Keratinocyte (primary cell): ENCODE results near the gene GSS. TPM values are rescaled to one million over a fixed set of nuclear protein-coding genes. Genes with fewer than 3 reads are reported as not detected.

Source experiments
- DNase-seq: peaks from one replicate; pipeline ENCODE4 v3.0.0-alpha.2; 2011; ENCODE audit warnings: low read depth, missing footprints, low spot score
- FAIRE-seq: peaks from 2 replicates; lab custom pipeline; 2011; peaks lifted over from hg19 to GRCh38; lab: Jason Lieb, UNC
- H2AFZ ChIP-seq: 2 replicates; pipeline ENCODE4 v1.6.0; 2012; ENCODE audit warnings: low read length, control low read depth, inconsistent platforms; ENCODE audit not compliant: control insufficient read depth
- H3K27ac ChIP-seq: 2 replicates; pipeline ENCODE4 v1.5.1; 2011; ENCODE audit warnings: low read length; ENCODE audit not compliant: control insufficient read depth, insufficient read depth
- H3K27me3 ChIP-seq: 3 replicates; pipeline ENCODE4 v1.6.0; 2011; ENCODE audit warnings: low read length; ENCODE audit not compliant: control insufficient read depth, insufficient read depth; ENCODE audit errors: extremely low read depth
- H3K36me3 ChIP-seq, 2 experiments: 2 replicates in 1 of 2; 3 replicates in 1 of 2; pipeline ENCODE4 v1.5.1; 2011; ENCODE audit warnings: low read length in 2 of 2, mild to moderate bottlenecking in 1 of 2; ENCODE audit not compliant: control insufficient read depth in 2 of 2, insufficient read depth in 2 of 2; ENCODE audit errors: extremely low read depth in 1 of 2
- H3K4me1 ChIP-seq: 3 replicates; pipeline ENCODE4 v1.5.1; 2011; ENCODE audit warnings: low read length; ENCODE audit not compliant: control insufficient read depth, insufficient read depth; ENCODE audit errors: extremely low read depth
- H3K4me2 ChIP-seq: 3 replicates; pipeline ENCODE4 v1.6.0; 2011; ENCODE audit warnings: low read depth, low read length; ENCODE audit not compliant: control insufficient read depth, insufficient read depth; ENCODE audit errors: extremely low read depth
- H3K4me3 ChIP-seq, 3 experiments: fragments of 200-600 bp in 1 of 3; sonication (generic) in 1 of 3; 2 replicates in 2 of 3; 3 replicates in 1 of 3; pipeline ENCODE4 v1.5.1; 2011 to 2016; ENCODE audit warnings: low read length in 3 of 3, mild to moderate bottlenecking in 3 of 3, control low read depth in 2 of 3, inconsistent platforms in 1 of 3, low read depth in 1 of 3, mixed read lengths in 1 of 3, mixed run types in 1 of 3, moderate library complexity in 1 of 3; ENCODE audit not compliant: control insufficient read depth in 2 of 3, insufficient read depth in 2 of 3; ENCODE audit errors: extremely low read depth in 1 of 3
- H3K79me2 ChIP-seq: 2 replicates; pipeline ENCODE4 v1.6.0; 2012; ENCODE audit warnings: low read length; ENCODE audit not compliant: control insufficient read depth, insufficient read depth
- H3K9ac ChIP-seq: 3 replicates; pipeline ENCODE4 v1.6.0; 2011; ENCODE audit warnings: low read length; ENCODE audit not compliant: control insufficient read depth, insufficient read depth; ENCODE audit errors: extremely low read depth
- H3K9me1 ChIP-seq: 3 replicates; pipeline ENCODE4 v1.6.0; 2011; ENCODE audit warnings: low read length; ENCODE audit not compliant: control insufficient read depth, insufficient read depth; ENCODE audit errors: extremely low read depth
- H3K9me3 ChIP-seq: 2 replicates; pipeline ENCODE4 v1.5.1; 2012; ENCODE audit warnings: low read depth, low read length; ENCODE audit not compliant: control insufficient read depth
- H4K20me1 ChIP-seq: 3 replicates; pipeline ENCODE4 v1.6.0; 2011; ENCODE audit warnings: low read length; ENCODE audit not compliant: control insufficient read depth, insufficient read depth; ENCODE audit errors: extremely low read depth
- CTCF ChIP-seq, 3 experiments: IDR thresholded peaks in 1 of 3; conservative IDR thresholded peaks in 1 of 3; optimal IDR thresholded peaks in 1 of 3; 2 replicates in 2 of 3; 3 replicates in 1 of 3; pipeline versions ENCODE3 to v1.5.1; 2011; ENCODE audit warnings: low read length in 3 of 3, mild to moderate bottlenecking in 3 of 3, moderate library complexity in 2 of 3, control low read depth in 1 of 3, inconsistent platforms in 1 of 3; ENCODE audit not compliant: insufficient read depth in 2 of 3; ENCODE audit errors: extremely low read depth in 1 of 3
- EZH2 ChIP-seq: IDR thresholded peaks from one replicate; pipeline ENCODE4 v1.6.1; 2012; ENCODE audit warnings: inconsistent platforms, mild to moderate bottlenecking, low read length, moderate library complexity
- dilution Hi-C: fragments of 300-500 bp; cut with MboI; formaldehyde crosslinking; loops from one replicate; pipeline ENCODE4 v1.7.0; 2020; ENCODE audit warnings: low sequenced_read_pairs; ENCODE audit not compliant: extremely low pct_ligation_motif_present
- polyA plus RNA-seq, 5 experiments: library from polyadenylated mRNA; depleted of rRNA in 3 of 5; stranded (reverse) in 3 of 5; stranded (forward) in 1 of 5; unstranded in 1 of 5; fragments of >200 nt; gene quantifications; 1 replicate in 1 of 5; 2 replicates in 3 of 5; 3 replicates in 1 of 5; pipeline versions ENCODE4 v1.2.1 to v1.2.3, GENCODE V29; 2011 to 2012; ENCODE audit warnings: missing spikeins in 2 of 5, low read depth in 1 of 5, low replicate concordance in 1 of 5

GSS gene
- polyA plus RNA-seq, 1 donor (not counting 4 experiments of a cell fraction or from before 2014, with no cell fraction given): 101 TPM

- DNase-seq (no peak), FAIRE-seq (no peak)
- no peaks in the 10 kb centered on the region for H3K36me3 ChIP-seq
- no peaks in the 10 kb centered on the region for H3K9me1 ChIP-seq
- TF ChIP-seq EZH2 (no peak), CTCF (optimal IDR thresholded peaks at IDR 0.05 in 1 of 3, IDR thresholded peaks at IDR 0.05 in 1 of 3, conservative IDR thresholded peaks at IDR 0.05 in 1 of 3; ENCODE audit: extremely low read depth in 1 of 3, insufficient read depth in 2 of 3, low read length in 3 of 3) (no peak)
- H3K4me2 ChIP-seq: no peak overlapping the region
- H3K4me3 ChIP-seq: no peak overlapping the region
- no peak overlapping the region for H2AFZ ChIP-seq
- no peak overlapping the region for H3K27ac ChIP-seq
- H3K9ac ChIP-seq: no peak overlapping the region
- H4K20me1 ChIP-seq: no peaks in the 10 kb centered on the region
- H3K9me3 ChIP-seq: no peaks in the 10 kb centered on the region
- H3K27me3 ChIP-seq: peaks cover 24% of the 10 kb centered on the region
- no peaks in the 10 kb centered on the region for H3K79me2 ChIP-seq
- dilution Hi-C loops: no loop called here
- H3K4me1 ChIP-seq: no peaks in the 10 kb centered on the region
These were observed 28.6 kb upstream of the GSS start for GRCh38 chr20:34983995-34984735.

GRCh38 chr20:34983089-34983820, 27.6 kb upstream of the GSS start:
- TF ChIP-seq EZH2 (no peak), CTCF (optimal IDR thresholded peaks at IDR 0.05 in 1 of 3, IDR thresholded peaks at IDR 0.05 in 1 of 3, conservative IDR thresholded peaks at IDR 0.05 in 1 of 3; ENCODE audit: extremely low read depth in 1 of 3, insufficient read depth in 2 of 3, low read length in 3 of 3) (no peak)
- no peaks in the 10 kb centered on the region for H4K20me1 ChIP-seq
- H3K4me2 ChIP-seq: no peak overlapping the region
- no peak overlapping the region for H3K4me3 ChIP-seq
- no peak overlapping the region for H3K9ac ChIP-seq
- no peaks in the 10 kb centered on the region for H3K36me3 ChIP-seq
- FAIRE-seq (no peak), DNase-seq (no peak)
- H2AFZ ChIP-seq: no peak overlapping the region
- dilution Hi-C loops: no loop called here
- H3K27me3 ChIP-seq: peaks cover 24% of the 10 kb centered on the region
- H3K9me3 ChIP-seq: no peaks in the 10 kb centered on the region
- H3K9me1 ChIP-seq: no peaks in the 10 kb centered on the region
- H3K4me1 ChIP-seq: no peaks in the 10 kb centered on the region
- no peak overlapping the region for H3K27ac ChIP-seq
- H3K79me2 ChIP-seq: no peaks in the 10 kb centered on the region
